SK-N-SH treated with all-trans-retinoic acid at 6 μM for 48 hours (cell line): Measurements from ENCODE around the gene NPFFR1.

ENCODE experiments used
- GLIS3 ChIP-seq: fragments of 250-450 bp; sonication (Bioruptor Pico); IDR thresholded peaks from 2 replicates; pipeline ENCODE4 v1.5.0; 2020; ENCODE audit warnings: mild to moderate bottlenecking, moderate library complexity
- OSR1 ChIP-seq: fragments of 250-450 bp; sonication (Bioruptor Pico); IDR thresholded peaks from 2 replicates; pipeline ENCODE4 v1.8.0; 2022; ENCODE audit warnings: moderate library complexity, mild to moderate bottlenecking, inconsistent platforms
- POU6F1 ChIP-seq: fragments of 250-450 bp; sonication (Bioruptor Pico); IDR thresholded peaks from 2 replicates; pipeline ENCODE4 v1.8.0; 2021; ENCODE audit warnings: low read depth, mild to moderate bottlenecking, moderate library complexity, borderline replicate concordance
- RARB ChIP-seq: fragments of 250-450 bp; sonication (Bioruptor Pico); IDR thresholded peaks from 2 replicates; pipeline ENCODE4 v1.8.0; 2021; ENCODE audit warnings: mild to moderate bottlenecking, moderate library complexity
- TSHZ2 ChIP-seq: fragments of 250-450 bp; sonication (Bioruptor Pico); IDR thresholded peaks from 2 replicates; pipeline ENCODE4 v1.5.0; 2020; ENCODE audit warnings: mild to moderate bottlenecking, moderate library complexity
- ZFP30 ChIP-seq: fragments of 450-650 bp; formaldehyde crosslinking; IDR thresholded peaks from 2 replicates; pipeline ENCODE4 v1.5.0; 2022; ENCODE audit warnings: mild to moderate bottlenecking, moderate library complexity
- ZNF565 ChIP-seq: fragments of 450-650 bp; formaldehyde crosslinking; conservative IDR thresholded peaks from 2 replicates; pipeline ENCODE4 v1.5.0; 2020; ENCODE audit warnings: low read depth, mild to moderate bottlenecking, moderate library complexity

- no peak for TF ChIP-seq GLIS3
- no peak for TF ChIP-seq ZNF565
- TF ChIP-seq OSR1 (CRISPR knock-in tag) = no peak
- TF ChIP-seq RARB (CRISPR knock-in tag) = no peak
- TF ChIP-seq ZFP30 (CRISPR knock-in tag) = no peak
- no peak for TF ChIP-seq TSHZ2
- no peak for TF ChIP-seq POU6F1 (CRISPR knock-in tag)
These were observed 49.5 kb upstream of the NPFFR1 start for GRCh38 chr10:70333268-70333667.
